ENCODE results near the gene HS3ST6. TPM values are rescaled to one million over a fixed set of nuclear protein-coding genes. Genes with fewer than 3 reads are reported as not detected.

The HS3ST6 gene
- total and polyA plus RNA-seq, 9 of the 15 experiments (the other 6 are each of a cell fraction or from before 2014, with no cell fraction given), result not detected

- TF ChIP-seq ZBTB33 (CRISPR knock-in tag; IDR thresholded peaks at IDR 0.05), result no peak
- TF ChIP-seq NFATC3 (IDR thresholded peaks at IDR 0.05), result peak; percentile 70
- no peak for TF ChIP-seq CHCHD3 (CRISPR knock-in tag; IDR thresholded peaks at IDR 0.05)
- no peak for TF ChIP-seq BRCA1 (IDR thresholded peaks at IDR 0.05)
- 0 out of 2 replicates have a peak, but pooled peaks have one; percentile 47 for TF ChIP-seq BRCA1 (CRISPR knock-in tag; IDR thresholded peaks at IDR 0.05)
- TF ChIP-seq PTBP1 (IDR thresholded peaks at IDR 0.05; ENCODE audit: low read depth, low read length), result 0 out of 2 replicates have a peak, but pooled peaks have one; percentile 39
- 0 out of 2 replicates have a peak, but pooled peaks have one; percentile 29 for TF ChIP-seq CCAR2 (IDR thresholded peaks at IDR 0.05; ENCODE audit: low read depth, low read length)
- TF ChIP-seq, protein P1, sequence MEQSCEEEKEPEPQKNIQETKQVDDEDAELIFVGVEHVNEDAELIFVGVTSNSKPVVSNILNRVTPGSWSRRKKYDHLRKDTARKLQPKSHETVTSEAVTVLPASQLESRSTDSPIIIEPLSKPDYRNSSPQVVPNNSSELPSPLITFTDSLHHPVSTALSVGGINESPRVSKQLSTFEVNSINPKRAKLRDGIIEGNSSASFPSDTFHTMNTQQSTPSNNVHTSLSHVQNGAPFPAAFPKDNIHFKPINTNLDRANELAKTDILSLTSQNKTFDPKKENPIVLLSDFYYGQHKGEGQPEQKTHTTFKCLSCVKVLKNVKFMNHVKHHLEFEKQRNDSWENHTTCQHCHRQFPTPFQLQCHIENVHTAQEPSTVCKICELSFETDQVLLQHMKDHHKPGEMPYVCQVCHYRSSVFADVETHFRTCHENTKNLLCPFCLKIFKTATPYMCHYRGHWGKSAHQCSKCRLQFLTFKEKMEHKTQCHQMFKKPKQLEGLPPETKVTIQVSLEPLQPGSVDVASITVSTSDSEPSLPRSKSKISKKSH (CRISPR knock-in tag; IDR thresholded peaks at IDR 0.05), result no peak
- TF ChIP-seq KLF16 (IDR thresholded peaks at IDR 0.05), result no peak
- TF ChIP-seq, protein P2, sequence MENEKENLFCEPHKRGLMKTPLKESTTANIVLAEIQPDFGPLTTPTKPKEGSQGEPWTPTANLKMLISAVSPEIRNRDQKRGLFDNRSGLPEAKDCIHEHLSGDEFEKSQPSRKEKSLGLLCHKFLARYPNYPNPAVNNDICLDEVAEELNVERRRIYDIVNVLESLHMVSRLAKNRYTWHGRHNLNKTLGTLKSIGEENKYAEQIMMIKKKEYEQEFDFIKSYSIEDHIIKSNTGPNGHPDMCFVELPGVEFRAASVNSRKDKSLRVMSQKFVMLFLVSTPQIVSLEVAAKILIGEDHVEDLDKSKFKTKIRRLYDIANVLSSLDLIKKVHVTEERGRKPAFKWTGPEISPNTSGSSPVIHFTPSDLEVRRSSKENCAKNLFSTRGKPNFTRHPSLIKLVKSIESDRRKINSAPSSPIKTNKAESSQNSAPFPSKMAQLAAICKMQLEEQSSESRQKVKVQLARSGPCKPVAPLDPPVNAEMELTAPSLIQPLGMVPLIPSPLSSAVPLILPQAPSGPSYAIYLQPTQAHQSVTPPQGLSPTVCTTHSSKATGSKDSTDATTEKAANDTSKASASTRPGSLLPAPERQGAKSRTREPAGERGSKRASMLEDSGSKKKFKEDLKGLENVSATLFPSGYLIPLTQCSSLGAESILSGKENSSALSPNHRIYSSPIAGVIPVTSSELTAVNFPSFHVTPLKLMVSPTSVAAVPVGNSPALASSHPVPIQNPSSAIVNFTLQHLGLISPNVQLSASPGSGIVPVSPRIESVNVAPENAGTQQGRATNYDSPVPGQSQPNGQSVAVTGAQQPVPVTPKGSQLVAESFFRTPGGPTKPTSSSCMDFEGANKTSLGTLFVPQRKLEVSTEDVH (IDR thresholded peaks at IDR 0.05; ENCODE audit: low read depth, partially characterized antibody), result peak; percentile 69
- TF ChIP-seq, protein P3, sequence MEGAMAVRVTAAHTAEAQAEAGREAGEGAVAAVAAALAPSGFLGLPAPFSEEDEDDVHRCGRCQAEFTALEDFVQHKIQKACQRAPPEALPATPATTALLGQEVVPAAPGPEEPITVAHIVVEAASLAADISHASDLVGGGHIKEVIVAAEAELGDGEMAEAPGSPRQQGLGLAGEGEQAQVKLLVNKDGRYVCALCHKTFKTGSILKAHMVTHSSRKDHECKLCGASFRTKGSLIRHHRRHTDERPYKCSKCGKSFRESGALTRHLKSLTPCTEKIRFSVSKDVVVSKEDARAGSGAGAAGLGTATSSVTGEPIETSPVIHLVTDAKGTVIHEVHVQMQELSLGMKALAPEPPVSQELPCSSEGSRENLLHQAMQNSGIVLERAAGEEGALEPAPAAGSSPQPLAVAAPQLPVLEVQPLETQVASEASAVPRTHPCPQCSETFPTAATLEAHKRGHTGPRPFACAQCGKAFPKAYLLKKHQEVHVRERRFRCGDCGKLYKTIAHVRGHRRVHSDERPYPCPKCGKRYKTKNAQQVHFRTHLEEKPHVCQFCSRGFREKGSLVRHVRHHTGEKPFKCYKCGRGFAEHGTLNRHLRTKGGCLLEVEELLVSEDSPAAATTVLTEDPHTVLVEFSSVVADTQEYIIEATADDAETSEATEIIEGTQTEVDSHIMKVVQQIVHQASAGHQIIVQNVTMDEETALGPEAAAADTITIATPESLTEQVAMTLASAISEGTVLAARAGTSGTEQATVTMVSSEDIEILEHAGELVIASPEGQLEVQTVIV (CRISPR knock-in tag; IDR thresholded peaks at IDR 0.05; ENCODE audit: borderline replicate concordance), result no peak; the same call in 1 of the 2 replicates
- TF ChIP-seq PHB (CRISPR knock-in tag; IDR thresholded peaks at IDR 0.05), result 0 out of 2 replicates have a peak, but pooled peaks have one; percentile 36
- peak; percentile 90 for TF ChIP-seq THRAP3 (IDR thresholded peaks at IDR 0.05; ENCODE audit: borderline replicate concordance)
- TF ChIP-seq CCNT2 (IDR thresholded peaks at IDR 0.05; ENCODE audit: borderline replicate concordance, extremely low read depth, insufficient read length, low read depth, low read length), result no peak
These were observed 42.7 kb upstream of the HS3ST6 start (continued) for GRCh38 chr16:1960665-1961630.
